NCI-H82 treated with DMSO at 0.1 percent for 48 hours (cell line): ENCODE data around the gene PKDREJ.

Source experiments
- DNase-seq: peaks from one replicate; lab custom pipeline; 2025; ENCODE audit not compliant: unreplicated experiment; lab: John Stamatoyannopoulos, UW

PKDREJ gene

DNA sequence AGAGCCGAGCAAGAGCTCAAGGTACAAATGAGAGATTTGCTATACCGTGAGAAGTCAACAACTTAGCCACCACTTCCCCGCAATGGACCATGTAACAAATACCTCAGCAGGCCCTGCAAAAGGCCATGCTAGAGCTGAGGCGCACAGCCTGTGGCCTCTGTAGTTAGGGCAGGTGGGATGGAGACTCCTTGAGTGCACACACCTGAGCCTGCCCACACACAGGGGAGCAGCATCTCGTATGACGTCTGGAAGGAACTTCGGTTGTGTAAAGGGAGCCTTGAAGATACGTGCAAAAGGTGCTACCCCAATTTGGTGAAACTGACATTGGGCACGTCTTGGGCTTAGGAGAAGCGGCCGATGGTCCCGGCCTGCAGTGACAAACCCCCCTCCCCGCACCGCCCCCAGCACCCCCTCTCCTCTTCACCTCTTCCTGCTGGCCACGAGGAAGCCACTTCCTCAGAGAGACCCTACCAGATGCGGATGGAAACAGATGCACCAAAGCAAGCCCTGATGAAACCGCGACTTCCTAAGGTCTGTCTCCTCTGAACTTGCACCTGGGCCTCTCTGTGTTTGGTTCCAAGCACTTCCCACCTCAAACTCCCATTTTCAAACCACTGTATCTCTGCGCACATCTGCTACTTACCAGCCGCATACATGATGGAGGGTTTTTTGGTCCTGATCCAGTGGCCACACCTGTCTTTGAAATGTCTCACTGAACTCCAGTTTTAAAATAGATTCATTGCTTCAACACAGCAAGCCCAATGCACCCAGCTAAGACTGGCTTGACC lies 23.7 kb downstream of the PKDREJ start:
- DNase-seq = no peak

DNA sequence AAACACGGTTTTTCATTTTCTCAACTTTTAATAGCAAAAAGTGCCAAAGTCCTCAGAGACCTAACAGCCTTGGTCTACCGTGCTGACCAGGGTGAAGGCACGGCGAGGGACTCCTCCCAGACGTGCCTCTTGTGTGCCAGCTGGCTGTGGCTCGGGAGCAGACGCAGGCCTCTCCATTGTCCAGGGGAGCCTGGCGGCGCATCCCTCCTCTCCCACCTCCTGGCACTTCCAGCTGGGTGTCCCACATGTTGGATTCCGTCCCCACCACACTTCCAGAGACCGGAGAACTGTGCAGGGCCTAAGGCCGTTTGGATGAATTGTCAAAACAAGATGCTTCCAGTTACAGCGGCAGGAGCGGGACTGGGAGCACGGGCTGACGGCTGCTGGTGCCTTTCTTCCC lies 24.6 kb downstream of the PKDREJ start:
- DNase-seq = no peak

DNA sequence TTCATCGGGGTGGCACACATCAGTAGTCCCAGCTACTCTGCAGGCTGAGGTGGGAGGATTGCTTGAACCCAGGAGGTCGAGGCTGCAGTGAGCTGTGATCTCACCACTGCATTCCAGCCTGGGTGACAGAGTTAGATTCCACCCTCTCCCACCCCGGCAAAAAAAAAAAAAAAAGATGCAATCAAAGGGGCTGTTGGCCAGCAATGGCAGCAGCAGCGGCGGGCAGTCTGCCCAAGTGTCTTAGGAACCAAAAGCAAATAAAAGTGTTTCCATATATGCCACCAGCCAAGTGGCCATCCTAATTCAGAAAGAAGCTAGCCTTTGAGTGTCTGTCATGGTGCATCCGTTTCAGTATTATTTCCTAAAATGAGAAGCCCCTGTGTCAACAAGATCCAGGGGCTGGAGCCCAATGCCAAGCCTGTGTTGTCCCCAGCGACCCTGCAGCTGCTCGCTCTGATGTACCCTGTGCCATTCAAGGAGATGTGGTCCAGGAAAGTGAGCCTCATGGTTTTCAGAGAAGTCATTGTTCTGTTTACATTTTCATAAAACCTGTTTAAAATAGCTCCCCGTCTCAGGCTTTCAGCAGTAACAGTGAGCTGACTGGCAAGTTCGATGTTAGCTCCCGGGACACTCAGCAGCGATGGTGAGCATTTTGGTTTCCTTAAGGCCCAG lies 25.6 kb downstream of the PKDREJ start:
- no peak for DNase-seq

DNA sequence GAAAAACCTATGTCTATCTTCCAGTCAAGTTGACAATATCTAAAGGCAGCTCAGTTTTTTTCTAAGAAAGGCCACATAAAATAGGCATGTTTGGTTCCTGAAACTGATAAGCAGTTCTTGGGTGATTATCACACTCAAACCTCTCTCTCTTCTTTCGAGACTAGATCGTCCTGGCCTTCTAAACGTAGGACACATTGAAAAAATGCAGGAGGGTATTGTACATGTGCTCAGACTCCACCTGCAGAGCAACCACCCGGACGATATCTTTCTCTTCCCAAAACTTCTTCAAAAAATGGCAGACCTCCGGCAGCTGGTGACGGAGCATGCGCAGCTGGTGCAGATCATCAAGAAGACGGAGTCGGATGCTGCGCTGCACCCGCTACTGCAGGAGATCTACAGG lies 28.2 kb downstream of the PKDREJ start:
- no peak for DNase-seq

DNA sequence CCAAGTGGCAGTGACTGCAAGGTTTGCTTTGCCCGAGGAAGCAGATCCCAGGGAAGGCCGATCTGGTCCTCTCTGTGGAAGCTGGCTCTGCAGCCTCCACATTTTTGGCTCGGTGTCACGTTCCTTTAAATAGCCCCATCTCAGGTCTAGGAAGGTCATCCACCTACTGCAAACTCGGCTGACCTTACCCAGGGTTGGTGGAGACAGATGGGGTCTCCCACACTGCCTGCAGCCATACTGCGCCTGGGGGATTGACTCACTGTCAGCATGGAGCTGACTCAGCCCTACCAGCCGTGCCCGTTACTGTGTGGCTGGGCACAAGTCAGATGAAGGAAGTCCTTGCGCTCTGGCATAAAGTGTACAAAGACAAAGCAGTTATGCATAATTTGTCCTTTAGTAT lies 29.9 kb downstream of the PKDREJ start:
- no peak for DNase-seq

DNA sequence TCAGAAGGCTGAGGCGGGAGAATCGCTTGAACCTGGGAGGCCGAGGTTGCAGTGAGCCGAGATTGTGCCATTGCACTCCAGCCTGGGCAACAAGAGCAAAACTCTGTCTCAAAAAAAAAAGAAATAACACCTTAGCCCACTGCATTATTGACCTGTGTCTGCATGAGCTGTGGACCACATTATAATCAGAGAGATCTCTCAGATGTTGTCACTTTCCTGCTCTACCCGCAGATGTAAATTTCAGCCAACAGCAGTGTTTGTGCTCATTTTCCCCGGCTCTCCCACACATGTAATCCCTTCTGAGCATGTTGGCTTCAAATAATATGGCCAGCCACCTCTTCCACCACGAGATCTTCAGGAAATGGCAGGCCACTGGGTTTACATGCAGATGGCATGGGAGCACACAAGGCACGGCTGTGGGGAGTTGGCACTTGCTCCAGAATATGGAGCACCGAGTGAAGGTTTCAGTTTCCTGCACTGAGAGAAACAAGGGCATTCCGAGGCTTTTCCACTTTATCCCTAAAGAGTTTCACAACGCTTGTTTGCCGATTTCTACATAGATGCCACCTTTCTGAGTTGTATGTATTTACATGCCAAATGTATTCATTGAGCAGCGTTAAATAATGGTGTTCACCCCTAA lies 32.8 kb downstream of the PKDREJ start:
- DNase-seq = no peak

DNA sequence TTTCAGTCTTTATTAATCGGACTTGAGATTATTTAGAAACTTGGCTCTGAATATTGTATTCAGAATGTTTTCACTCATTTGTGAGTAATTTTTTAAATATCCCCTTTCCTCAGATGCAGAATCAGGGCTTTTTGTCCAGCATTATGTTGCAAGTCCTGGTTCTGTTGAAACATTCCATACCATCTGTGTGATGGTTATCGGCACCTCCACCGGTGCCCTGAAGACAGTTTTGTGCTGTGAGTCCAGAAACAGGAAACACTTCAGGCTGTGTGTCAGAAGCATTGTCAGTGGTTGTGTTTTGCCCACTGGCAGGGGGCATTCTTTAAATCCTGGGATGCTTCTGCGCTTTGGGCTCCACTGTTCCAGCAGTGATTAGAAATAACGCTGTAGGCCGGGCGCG lies 33.4 kb downstream of the PKDREJ start:
- DNase-seq = no peak

DNA sequence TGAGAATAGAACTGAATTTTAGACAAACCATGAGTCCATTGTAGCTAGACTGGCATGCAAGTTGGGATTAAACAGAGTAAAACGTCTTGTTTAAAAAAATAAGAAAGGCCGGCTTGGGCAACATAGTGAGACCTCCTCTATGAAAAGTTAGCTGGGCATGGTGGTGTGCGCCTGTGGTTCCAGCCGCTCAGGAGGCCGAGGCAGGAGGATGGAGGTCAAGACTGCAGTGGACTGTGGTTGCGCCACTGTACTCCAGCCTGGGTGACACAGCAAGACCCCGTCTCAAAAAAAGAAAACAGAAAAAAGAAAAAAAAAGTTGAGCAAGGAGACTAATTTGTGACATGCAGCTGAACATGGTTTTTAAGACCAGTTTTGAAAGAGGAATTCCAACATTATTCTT lies 36.6 kb downstream of the PKDREJ start:
- DNase-seq = no peak

GRCh38 chr22:46225631-46226030 lies 37.5 kb downstream of the PKDREJ start:
- no peak for DNase-seq

DNA sequence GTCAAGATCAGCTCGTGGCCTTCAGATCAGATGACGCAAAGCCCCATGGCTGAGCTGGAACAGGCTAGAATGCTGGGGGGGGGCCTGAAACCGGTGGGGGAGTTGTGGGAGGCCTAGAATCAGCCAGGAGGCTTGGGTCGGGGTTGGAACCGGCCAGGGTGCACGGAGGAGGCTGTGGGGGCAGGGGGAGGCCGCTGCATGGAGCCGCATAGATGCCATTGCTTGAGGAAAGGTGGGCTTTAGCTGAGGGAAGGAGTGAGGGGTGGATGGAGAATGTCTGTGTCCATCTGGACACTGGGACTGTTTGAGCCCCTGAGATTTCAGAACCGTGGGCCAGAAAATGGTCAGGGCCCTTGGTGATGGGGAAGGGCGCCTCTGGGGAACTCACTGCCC lies 38.2 kb downstream of the PKDREJ start:
- no peak for DNase-seq

GRCh38 chr22:46224044-46224897 lies 38.9 kb downstream of the PKDREJ start:
- DNase-seq = no peak

GRCh38 chr22:46220921-46221320 lies 42.2 kb downstream of the PKDREJ start:
- no peak for DNase-seq

GRCh38 chr22:46219636-46220035 lies 43.5 kb downstream of the PKDREJ start:
- DNase-seq = no peak

GRCh38 chr22:46214616-46215015 lies 48.5 kb downstream of the PKDREJ start:
- DNase-seq = no peak

- no peak for DNase-seq
These were observed 49.0 kb downstream of the PKDREJ start for GRCh38 chr22:46214149-46214548.

- DNase-seq = no peak
These were observed 50.1 kb downstream of the PKDREJ start for GRCh38 chr22:46213052-46213451.

DNA sequence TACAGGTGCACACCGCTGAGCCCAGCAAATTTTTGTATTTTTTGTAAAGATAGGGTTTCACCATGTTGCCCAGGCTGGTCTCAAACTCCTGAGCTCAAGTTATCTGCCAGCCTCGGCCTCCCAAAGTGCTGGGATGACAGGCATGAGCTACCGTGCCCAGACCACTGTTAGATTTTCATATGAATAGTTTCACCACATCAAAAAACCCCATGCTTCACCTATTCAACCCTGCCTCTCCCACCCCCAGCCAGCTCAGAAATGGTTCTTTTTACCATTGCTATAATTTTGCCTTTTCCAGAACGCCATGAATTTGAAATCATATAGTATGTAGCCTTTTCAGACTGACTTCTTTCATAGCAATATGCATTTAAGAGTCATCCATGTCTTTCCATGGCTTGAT lies 50.9 kb downstream of the PKDREJ start:
- no peak for DNase-seq

- no peak for DNase-seq
These were observed 53.9 kb downstream of the PKDREJ start for GRCh38 chr22:46209262-46209661.
